Heart left ventricle (tissue), 16 donors: ENCODE data around the gene INHBA. TPM values are rescaled to one million over a fixed set of nuclear protein-coding genes. Genes with fewer than 3 reads are reported as not detected.

Experiments
- ATAC-seq, 4 donors: fragments of 200-7000 bp; cut with Tn5 transposase; one replicate each; pipeline ENCODE4 v1.9.1; 2020 to 2022; ENCODE audit warnings: moderate library complexity in 4 of 4, mild to moderate bottlenecking in 3 of 4, moderate number of reproducible peaks in 1 of 4
- DNase-seq, 5 donors: peaks; one replicate each; pipeline ENCODE4 v3.0.0-alpha.2; 2020
- H3K27ac ChIP-seq, 12 donors: fragments of 200-600 bp; sonication (generic) in 4 of 12; one replicate each; pipeline versions ENCODE4 v1.5.0 to v1.8.0; 2016 to 2022; ENCODE audit warnings: mild to moderate bottlenecking in 2 of 12
- H3K27me3 ChIP-seq, 9 donors: fragments of 200-600 bp; sonication (generic) in 2 of 9; one replicate each; pipeline versions ENCODE4 v1.5.1 to v1.8.0; 2016 to 2022; ENCODE audit warnings: mild to moderate bottlenecking in 3 of 9
- H3K36me3 ChIP-seq, 9 donors: fragments of 200-600 bp; sonication (generic) in 2 of 9; one replicate each; pipeline versions ENCODE4 v1.5.0 to v1.8.0; 2018 to 2022; ENCODE audit warnings: mild to moderate bottlenecking in 2 of 9
- H3K4me1 ChIP-seq, 12 donors: fragments of 200-600 bp; sonication (generic) in 4 of 12; one replicate each; pipeline versions ENCODE4 v1.5.0 to v1.8.0; 2016 to 2022; ENCODE audit warnings: mild to moderate bottlenecking in 3 of 12
- H3K4me3 ChIP-seq, 12 donors: fragments of 200-600 bp; sonication (generic) in 4 of 12; one replicate each; pipeline versions ENCODE4 v1.5.0 to v1.8.0; 2017 to 2022; ENCODE audit warnings: mild to moderate bottlenecking in 9 of 12, moderate library complexity in 4 of 12
- H3K9me3 ChIP-seq, 12 donors: fragments of 200-600 bp; sonication (generic) in 4 of 12; one replicate each; pipeline versions ENCODE4 v1.5.0 to v1.8.0; 2016 to 2022; ENCODE audit warnings: mild to moderate bottlenecking in 1 of 12
- CTCF ChIP-seq, 12 donors: fragments of 200-600 bp; sonication (generic) in 4 of 12; IDR thresholded peaks; one replicate each; pipeline versions ENCODE4 v1.5.0 to v1.8.0; 2018 to 2022; ENCODE audit warnings: antibody characterized with exemption in 12 of 12, mild to moderate bottlenecking in 5 of 12
- POLR2A ChIP-seq, 2 donors: fragments of 450-650 bp; IDR thresholded peaks; one replicate each; pipeline ENCODE4 v1.6.1; 2017; ENCODE audit warnings: antibody characterized with exemption in 2 of 2, mild to moderate bottlenecking in 2 of 2, moderate library complexity in 2 of 2
- intact Hi-C, 10 donors: fragments of 100-400 bp; cut with DNase I; formaldehyde crosslinking; loops; one replicate each; pipeline versions ENCODE4 v1.11.1 to v1.14.2; 2022
- polyA plus RNA-seq, 2 donors: library from polyadenylated mRNA; stranded (reverse); fragments of 200-250 nt; gene quantifications; one replicate each; pipeline ENCODE4 v1.2.3, GENCODE V29; 2013
- total RNA-seq, 9 donors: library from RNA; depleted of rRNA in 2 of 9; stranded (reverse); fragments of >200 nt in 2 of 9; fragmentation: NEBNext Ultra II Directional in 3 of 9; extraction: Animal tissue kit (Norgen Biotek cat#: 25700) in 3 of 9; gene quantifications; one replicate each; pipeline versions ENCODE4 v1.1.0 to v1.2.4, GENCODE V29; 2016 to 2023
- donor health status: ischemic (EF 13 %, LVEDD 7.1; RV severe dilation, severe dysfunction).
- donor health status: healthy with polysubstance abuse.
- donor health status: DM: no; HTN: yes; CAD: no.
- donor health status: DM: no; HTN: no; CAD: no.
- donor health status: ischemic (EF 25% LVEDD 6.9; RV normal size, moderate dysfunction).
- donor health status: ischemic (EF 25% LVEDD 5.7; RV mildly dilated, moderate dysfunction).
- donor health status: healthy.
- donor health status: DM: yes; HTN: yes; CAD: no.
- donor health status: ischemic (EF 35%, LVEDD 5.7; RV mildly dilated, moderate dysfunction).
- donor health status: nonischemic (EF 11% LVEDD 7.7; RV severe dilation, severe dysfunction).
- donor health status: DM: yes; HTN: yes; CAD: no.
- donor health status: PGD.
- donor health status: ischemic (EF 29% LVEDD 5.4; RV normal size, mild dysfunction).
- donor health status: nonischemic (EF 23%, LVEDD 6.1; RV moderate dilation, normal function).

The INHBA gene
- total and polyA plus RNA-seq, 11 donors, result 0.19 to 7.5 (median 1.6) TPM

- no peak for TF ChIP-seq CTCF (IDR thresholded peaks at IDR 0.05)
- TF ChIP-seq POLR2A (IDR thresholded peaks at IDR 0.05), result no peak
- ATAC-seq (no peak), DNase-seq (no peak)
- no peaks in the 10 kb centered on the region for H3K4me1 ChIP-seq
- H3K9me3 ChIP-seq, result no peaks in the 10 kb centered on the region
- H3K27ac ChIP-seq, result no peak overlapping the region
- intact Hi-C loops, result no loop called here
- no peak overlapping the region for H3K4me3 ChIP-seq
- H3K36me3 ChIP-seq, result no peaks in the 10 kb centered on the region
- H3K27me3 ChIP-seq, result no peaks in the 10 kb centered on the region
Observed at GRCh38 chr7:41637049-41637448, 65.8 kb downstream of the INHBA start.
